ENCODE results near the gene PAK3. TPM values are rescaled to one million over a fixed set of nuclear protein-coding genes. Genes with fewer than 3 reads are reported as not detected.

Gene PAK3
- total and polyA plus RNA-seq, 7 donors: 0.04 to 0.71 (median 0.15) TPM

- H3K36me3 ChIP-seq (ENCODE audit: insufficient read depth in 1 of 2, low read depth in 1 of 2): no peaks in the 10 kb centered on the region
- ATAC-seq: no peak
- DNase-seq: no peak
- intact Hi-C loops (cut with DNase I): no loop called here
- H3K4me3 ChIP-seq: no peak overlapping the region
- peaks cover 0 to 11% (median 0%) of the 10 kb centered on the region in 3 donors for H3K27me3 ChIP-seq (ENCODE audit: insufficient read depth in 3 of 3, low read length in 2 of 3)
- TF ChIP-seq CTCF (IDR thresholded peaks at IDR 0.05): no peak
- 78 to 91% (median 82%) methylated on average over 2 of the region's 2 CpGs for WGBS, 3 donors
- no peaks in the 10 kb centered on the region for H3K9me3 ChIP-seq
- H3K4me1 ChIP-seq: no peaks in the 10 kb centered on the region
- no peak overlapping the region for H3K27ac ChIP-seq
Measured at GRCh38 chrX:111191598-111191997, 95.6 kb downstream of the PAK3 start.

DNA sequence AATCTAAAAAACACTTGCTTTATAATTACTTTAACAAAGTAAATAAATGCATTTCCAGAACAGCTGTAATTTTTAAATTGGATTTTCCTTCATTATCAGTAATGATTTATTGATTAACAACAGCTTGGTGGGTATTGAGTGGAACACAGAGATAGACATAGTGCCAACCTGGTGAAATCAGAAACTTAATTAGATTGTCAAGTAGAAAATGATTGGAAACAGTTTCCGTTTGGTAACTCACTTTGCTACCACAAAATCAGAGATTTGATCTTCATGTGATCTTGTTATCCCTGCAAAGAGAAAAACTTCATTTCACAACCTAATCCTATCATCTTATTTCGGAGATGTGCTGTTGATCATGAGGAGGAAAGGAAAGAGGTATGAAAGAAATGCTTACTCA is 103.5 kb downstream of the PAK3 start:
- H3K4me3 ChIP-seq: no peak overlapping the region
- no peak for TF ChIP-seq CTCF (IDR thresholded peaks at IDR 0.05)
- H3K27ac ChIP-seq: no peak overlapping the region
- peaks cover 0 to 24% (median 0%) of the 10 kb centered on the region in 3 donors for H3K27me3 ChIP-seq (ENCODE audit: insufficient read depth in 3 of 3, low read length in 2 of 3)
- no peak for ATAC-seq
- H3K4me1 ChIP-seq: no peaks in the 10 kb centered on the region
- 58 to 94% (median 80%) methylated on average over 2 of the region's 2 CpGs for WGBS, 3 donors
- intact Hi-C loops (cut with DNase I): no loop called here
- no peaks in the 10 kb centered on the region for H3K9me3 ChIP-seq
- no peak for DNase-seq
- no peaks in the 10 kb centered on the region for H3K36me3 ChIP-seq (ENCODE audit: insufficient read depth in 1 of 2, low read depth in 1 of 2)

DNA sequence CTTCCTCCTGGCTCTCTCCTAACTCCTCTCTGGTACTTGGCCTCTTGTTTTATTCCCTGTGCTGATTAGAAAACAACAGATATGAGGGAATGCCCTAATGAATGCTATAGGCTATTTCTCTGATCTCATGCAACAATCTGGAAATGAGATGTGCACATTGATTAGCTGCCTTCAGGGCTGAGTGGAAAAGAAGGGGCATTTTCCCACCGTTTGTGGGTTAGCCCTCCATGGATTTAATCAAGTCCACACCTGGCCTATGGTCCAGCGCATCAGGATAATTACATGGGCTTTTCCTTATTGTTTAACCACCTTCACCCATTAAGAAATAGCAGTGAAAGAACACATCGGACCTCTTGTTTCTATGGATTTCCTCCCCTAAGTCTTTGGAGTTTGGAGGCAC is 104.3 kb downstream of the PAK3 start:
- Histone ChIP-seq H3K4me1 (no peaks in the 10 kb centered on the region), H3K27ac (no peak overlapping the region), H3K4me3 (no peak overlapping the region), H3K9me3 (no peaks in the 10 kb centered on the region), H3K27me3 (ENCODE audit: insufficient read depth in 3 of 3, low read length in 2 of 3) (peaks cover 0 to 24% (median 0%) of the 10 kb centered on the region in 3 donors), H3K36me3 (ENCODE audit: insufficient read depth in 1 of 2, low read depth in 1 of 2) (no peaks in the 10 kb centered on the region)
- ATAC-seq: no peak
- 60 to 80% (median 75%) methylated on average over 3 of the region's 3 CpGs for WGBS, 3 donors
- intact Hi-C loops (cut with DNase I): no loop called here
- no peak for DNase-seq
- no peak for TF ChIP-seq CTCF (IDR thresholded peaks at IDR 0.05)

DNA sequence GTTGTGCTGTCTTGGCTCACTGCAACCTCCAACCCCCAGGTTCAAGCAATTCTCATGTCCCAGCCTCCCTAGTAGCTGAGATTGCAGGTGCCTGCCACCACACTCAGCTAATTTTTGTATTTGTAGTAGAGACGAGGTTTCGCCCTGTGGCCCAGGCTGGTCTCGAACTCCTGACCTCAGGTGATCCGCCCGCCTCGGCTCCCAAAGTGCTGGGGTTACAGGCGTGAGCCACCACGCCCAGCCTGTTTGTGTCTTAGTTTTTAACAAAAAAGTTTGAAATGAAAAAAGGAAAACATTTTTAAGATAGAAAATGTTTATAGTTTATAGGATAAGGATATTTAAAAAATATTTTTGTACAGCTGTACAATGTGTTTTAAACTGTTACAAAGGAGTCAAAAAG is 111.9 kb downstream of the PAK3 start:
- Histone ChIP-seq H3K9me3 (no peaks in the 10 kb centered on the region), H3K36me3 (ENCODE audit: insufficient read depth in 1 of 2, low read depth in 1 of 2) (no peaks in the 10 kb centered on the region), H3K27me3 (ENCODE audit: insufficient read depth in 3 of 3, low read length in 2 of 3) (peaks cover 0 to 32% (median 0%) of the 10 kb centered on the region in 3 donors), H3K27ac (no peak overlapping the region), H3K4me1 (no peaks in the 10 kb centered on the region), H3K4me3 (no peak overlapping the region)
- TF ChIP-seq CTCF (IDR thresholded peaks at IDR 0.05): no peak
- no peak for DNase-seq
- intact Hi-C loops (cut with DNase I): no loop called here
- 86 to 96% (median 95%) methylated on average over 8 of the region's 8 CpGs for WGBS, 3 donors
- no peak for ATAC-seq

DNA sequence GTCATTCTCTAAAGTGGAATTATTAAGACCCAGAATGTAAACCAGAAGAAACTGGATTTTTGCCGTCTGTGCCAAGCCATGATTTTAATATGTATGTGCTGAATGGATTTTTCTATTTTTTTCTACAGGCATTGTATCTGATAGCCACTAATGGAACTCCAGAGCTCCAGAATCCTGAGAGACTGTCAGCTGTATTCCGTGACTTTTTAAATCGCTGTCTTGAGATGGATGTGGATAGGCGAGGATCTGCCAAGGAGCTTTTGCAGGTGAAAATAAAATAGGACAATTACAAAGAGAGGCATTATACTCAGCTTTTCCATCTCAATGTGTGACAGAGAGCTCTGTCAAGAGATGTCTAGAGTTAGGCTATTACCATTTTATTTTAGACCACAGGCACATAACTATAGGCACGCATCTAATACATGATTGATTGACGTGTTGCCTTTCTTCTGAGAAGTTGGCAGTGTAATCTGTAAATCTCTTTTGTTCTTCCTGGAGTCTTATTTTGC is 120.4 kb downstream of the PAK3 start:
- no peak for TF ChIP-seq CTCF (IDR thresholded peaks at IDR 0.05)
- intact Hi-C loops (cut with DNase I): no loop called here
- DNase-seq (no peak), ATAC-seq (no peak)
- Histone ChIP-seq H3K4me1 (no peaks in the 10 kb centered on the region), H3K9me3 (no peaks in the 10 kb centered on the region), H3K4me3 (no peak overlapping the region), H3K36me3 (ENCODE audit: insufficient read depth in 1 of 2, low read depth in 1 of 2) (no peaks in the 10 kb centered on the region), H3K27ac (no peak overlapping the region), H3K27me3 (ENCODE audit: insufficient read depth in 3 of 3, low read length in 2 of 3) (peaks cover 0 to 65% (median 0%) of the 10 kb centered on the region in 3 donors)
- WGBS, 3 donors: 75 to 96% (median 94%) methylated on average over 6 of the region's 6 CpGs
